B cell (primary cell): ENCODE data around the gene RUFY4. TPM values are rescaled to one million over a fixed set of nuclear protein-coding genes. Genes with fewer than 3 reads are reported as not detected.

Source experiments
- ATAC-seq: fragments of 200-7000 bp; cut with Tn5 transposase; one replicate; pipeline ENCODE4 v1.10.0; 2021; ENCODE audit warnings: low read depth, mild to moderate bottlenecking, moderate number of reproducible peaks, moderate library complexity
- CTCF ChIA-PET: fragments of 350-600 bp; sonication (Branson Sonifier 250); formaldehyde crosslinking; loops from one replicate; lab custom pipeline; 2021; ENCODE audit warnings: antibody characterized with exemption, inconsistent platforms; lab: Charles Lee
- POLR2A ChIA-PET: fragments of 350-600 bp; sonication (Branson Sonifier 250); formaldehyde crosslinking; loops from one replicate; lab custom pipeline; 2021; ENCODE audit warnings: antibody characterized with exemption; lab: Charles Lee
- DNase-seq: peaks from one replicate; pipeline ENCODE4 v3.0.0; 2013
- H2AFZ ChIP-seq: 2 replicates; pipeline ENCODE4 v1.6.1; 2012; ENCODE audit warnings: mild to moderate bottlenecking, low read depth, low read length; ENCODE audit not compliant: insufficient read depth, poor library complexity, severe bottlenecking
- H3K27ac ChIP-seq, 2 donors: 1 replicate in 1 of 2; 2 replicates in 1 of 2; pipeline ENCODE4 v1.5.1; 2012 to 2013; ENCODE audit warnings: low read length in 2 of 2, mild to moderate bottlenecking in 2 of 2, moderate library complexity in 1 of 2
- H3K27me3 ChIP-seq, 4 experiments: fragments of 200-600 bp in 1 of 4; sonication (generic) in 1 of 4; replicated peaks in 1 of 4; 1 replicate in 2 of 4; 2 replicates in 2 of 4; pipeline versions ENCODE4 v1.6.1 to v1.7.0; 2013 to 2016; ENCODE audit warnings: low read length in 3 of 4, mild to moderate bottlenecking in 2 of 4, mixed read lengths in 1 of 4, moderate library complexity in 1 of 4; ENCODE audit not compliant: insufficient read depth in 4 of 4, control insufficient read depth in 3 of 4; ENCODE audit errors: control extremely low read depth in 1 of 4
- H3K36me3 ChIP-seq, 2 experiments: replicated peaks in 1 of 2; 1 replicate in 1 of 2; 2 replicates in 1 of 2; pipeline versions ENCODE4 v1.6.1 to v1.7.1; 2013; ENCODE audit warnings: low read length in 1 of 2; ENCODE audit not compliant: insufficient read depth in 2 of 2, control insufficient read depth in 1 of 2; ENCODE audit errors: control extremely low read depth in 1 of 2, extremely low read depth in 1 of 2
- H3K4me1 ChIP-seq, 2 donors: fragments of 200-600 bp in 1 of 2; sonication (generic) in 1 of 2; 1 replicate in 1 of 2; 2 replicates in 1 of 2; pipeline versions ENCODE4 v1.5.1 to v1.6.1; 2013 to 2017; ENCODE audit warnings: low read length in 2 of 2; ENCODE audit not compliant: control insufficient read depth in 2 of 2, insufficient read depth in 2 of 2
- H3K4me2 ChIP-seq: replicated peaks from 2 replicates; pipeline ENCODE3; 2012; ENCODE audit warnings: mild to moderate bottlenecking, low read depth, low read length; ENCODE audit not compliant: poor library complexity, severe bottlenecking
- H3K4me3 ChIP-seq, 5 experiments: fragments of 200-600 bp in 1 of 5; sonication (generic) in 1 of 5; 1 replicate in 3 of 5; 2 replicates in 2 of 5; pipeline versions ENCODE4 v1.5.1 to v1.7.0; 2011 to 2016; ENCODE audit warnings: low read length in 4 of 5, mild to moderate bottlenecking in 4 of 5, low read depth in 2 of 5, control low read depth in 1 of 5, moderate library complexity in 1 of 5; ENCODE audit not compliant: insufficient read depth in 1 of 5; ENCODE audit errors: control extremely low read depth in 1 of 5, extremely low read depth in 1 of 5
- H3K79me2 ChIP-seq: fragments of 200-600 bp; sonication (generic); one replicate; pipeline ENCODE4 v1.6.0; 2016; ENCODE audit warnings: low read length; ENCODE audit not compliant: control insufficient read depth, insufficient read depth
- H3K9ac ChIP-seq: fragments of 200-600 bp; sonication (generic); 2 replicates; pipeline ENCODE4 v1.6.1; 2017; ENCODE audit warnings: mild to moderate bottlenecking, low read length, moderate library complexity
- H3K9me3 ChIP-seq, 3 donors: one replicate each; pipeline versions ENCODE4 v1.6.1 to v1.7.1; 2013; ENCODE audit warnings: low read length in 2 of 3; ENCODE audit not compliant: control insufficient read depth in 2 of 3, insufficient read depth in 1 of 3; ENCODE audit errors: control extremely low read depth in 1 of 3
- H4K20me1 ChIP-seq: 2 replicates; pipeline ENCODE4 v1.6.0; 2012; ENCODE audit warnings: mild to moderate bottlenecking, low read length; ENCODE audit not compliant: insufficient read depth, control insufficient read depth, poor library complexity, severe bottlenecking
- H3K27ac Mint-ChIP-seq: one replicate; pipeline ENCODE4 v1.8.0; 2021; ENCODE audit warnings: mixed read lengths
- H3K27me3 Mint-ChIP-seq: one replicate; pipeline ENCODE4 v1.8.0; 2021; ENCODE audit warnings: mixed read lengths
- H3K4me1 Mint-ChIP-seq: one replicate; pipeline ENCODE4 v1.8.0; 2021; ENCODE audit warnings: mixed read lengths
- H3K4me3 Mint-ChIP-seq: one replicate; pipeline ENCODE4 v1.8.0; 2021; ENCODE audit warnings: mixed read lengths
- H3K9me3 Mint-ChIP-seq: one replicate; pipeline ENCODE4 v1.8.0; 2022; ENCODE audit warnings: mixed read lengths; ENCODE audit not compliant: insufficient read depth
- CTCF ChIP-seq: fragments of 200-600 bp; IDR thresholded peaks from one replicate; pipeline ENCODE4 v1.8.0; 2022; ENCODE audit warnings: antibody characterized with exemption, mild to moderate bottlenecking
- EZH2 ChIP-seq: IDR thresholded peaks from 2 replicates; pipeline ENCODE4 v1.6.1; 2012; ENCODE audit warnings: borderline replicate concordance, low read depth, mild to moderate bottlenecking, moderate library complexity, low read length; ENCODE audit not compliant: insufficient read depth, poor library complexity, severe bottlenecking
- WGBS: methylation state at CpG from one replicate; pipeline ENCODE4 v1.1.5; 2013; ENCODE audit warnings: missing lambda C conversion rate; ENCODE audit not compliant: insufficient coverage; 5-methylcytosine and 5-hydroxymethylcytosine counted together
- intact Hi-C: fragments of 100-400 bp; cut with micrococcal nuclease; formaldehyde crosslinking; loops from one replicate; pipeline ENCODE4 v1.10.0; 2022
- polyA plus RNA-seq: library from polyadenylated mRNA; depleted of rRNA; stranded (reverse); fragments of >200 nt; gene quantifications from 2 replicates; pipeline ENCODE4 v1.2.3, GENCODE V29; 2012
- total RNA-seq, 2 donors: library from RNA; stranded (reverse); fragments of 120-200 nt in 1 of 2; gene quantifications; 1 replicate in 1 of 2; 2 replicates in 1 of 2; pipeline versions ENCODE4 v1.2.3 to v1.2.4, GENCODE V29; 2013 to 2022

RUFY4 gene
- total and polyA plus RNA-seq, 2 donors (not counting 1 experiment from before 2014, with no cell fraction given) = 0.34 TPM; not detected in 1

- TF ChIP-seq CTCF = no peak
- no peak for TF ChIP-seq EZH2
- POLR2A ChIA-PET = no interaction called here
- no peak overlapping the region for H2AFZ ChIP-seq
- no peaks in the 10 kb centered on the region for H3K36me3 ChIP-seq
- no peaks in the 10 kb centered on the region for H4K20me1 ChIP-seq
- 40% methylated on average over 2 of the region's 2 CpGs for WGBS
- no peak overlapping the region for H3K4me3 Mint-ChIP-seq
- ATAC-seq = no peak
- H3K4me1 ChIP-seq = no peaks in the 10 kb centered on the region
- no peaks in the 10 kb centered on the region for H3K9me3 ChIP-seq
- no peak for DNase-seq
- intact Hi-C loops = no loop called here
- H3K4me3 ChIP-seq = no peak overlapping the region
- H3K9me3 Mint-ChIP-seq = no peaks in the 10 kb centered on the region
- no peaks in the 10 kb centered on the region for H3K79me2 ChIP-seq
- H3K4me1 Mint-ChIP-seq = no peaks in the 10 kb centered on the region
- no peak overlapping the region for H3K27ac ChIP-seq
- CTCF ChIA-PET = interaction anchor here (1.3 kb wide), 1 partner anchor 18 kb away, joined by 3 read pairs; no protein-coding TSS in a partner anchor
- H3K27me3 Mint-ChIP-seq = no peaks in the 10 kb centered on the region
- H3K27me3 ChIP-seq = no peaks in the 10 kb centered on the region
- no peak overlapping the region for H3K9ac ChIP-seq
- no peak overlapping the region for H3K4me2 ChIP-seq
- no peak overlapping the region for H3K27ac Mint-ChIP-seq
Measured at GRCh38 chr2:218028189-218028495, 40.9 kb upstream of the RUFY4 start.

- CTCF ChIA-PET = interaction anchor here (1.3 kb wide), 1 partner anchor 18 kb away, joined by 3 read pairs; no protein-coding TSS in a partner anchor
- TF ChIP-seq EZH2 = no peak
- no peak for TF ChIP-seq CTCF
- Mint-ChIP-seq H3K27ac (no peak overlapping the region), H3K27me3 (no peaks in the 10 kb centered on the region), H3K4me3 (no peak overlapping the region), H3K9me3 (no peaks in the 10 kb centered on the region), H3K4me1 (no peaks in the 10 kb centered on the region)
- Histone ChIP-seq H4K20me1 (no peaks in the 10 kb centered on the region), H3K27ac (no peak overlapping the region), H3K4me3 (no peak overlapping the region), H3K9me3 (no peaks in the 10 kb centered on the region), H2AFZ (no peak overlapping the region), H3K27me3 (no peaks in the 10 kb centered on the region), H3K9ac (no peak overlapping the region), H3K4me2 (no peak overlapping the region), H3K36me3 (no peaks in the 10 kb centered on the region), H3K79me2 (no peaks in the 10 kb centered on the region), H3K4me1 (no peaks in the 10 kb centered on the region)
- intact Hi-C loops = no loop called here
- 100% methylated on average over 2 of the region's 6 CpGs for WGBS
- POLR2A ChIA-PET = no interaction called here
- DNase-seq (no peak), ATAC-seq (no peak)
Measured at GRCh38 chr2:218028562-218029348, 40.3 kb upstream of the RUFY4 start.
